Stromal cell of bone marrow (primary cell): ENCODE results near the gene TRNT1.

ENCODE experiments used
- DNase-seq: peaks from one replicate; pipeline ENCODE4 v3.0.0-alpha.2; 2012; ENCODE audit warnings: low read depth

TRNT1 gene

GRCh38 chr3:3126477-3127431, at the start of gene TRNT1:
TSS of gene TRNT1 (plus strand) at chr3:3126940. CDS start at chr3:3129041, 2,101 bp downstream.
- peak; percentile 87 for DNase-seq

GRCh38 chr3:3080309-3080708, 46.4 kb upstream of the TRNT1 start:
- DNase-seq, result no peak

- no peak for DNase-seq
Observed at GRCh38 chr3:3081381-3082233, 45.1 kb upstream of the TRNT1 start.

- DNase-seq, result no peak
Observed at GRCh38 chr3:3082234-3082924, 44.4 kb upstream of the TRNT1 start.

GRCh38 chr3:3084890-3085289, 41.9 kb upstream of the TRNT1 start:
- DNase-seq, result no peak

GRCh38 chr3:3085782-3086181, 41.0 kb upstream of the TRNT1 start:
- no peak for DNase-seq

GRCh38 chr3:3086239-3086638, 40.5 kb upstream of the TRNT1 start:
- no peak for DNase-seq

GRCh38 chr3:3087279-3087678, 39.5 kb upstream of the TRNT1 start:
- DNase-seq, result no peak

- no peak for DNase-seq
Observed at GRCh38 chr3:3087716-3088465, 38.8 kb upstream of the TRNT1 start.

- no peak for DNase-seq
Observed at GRCh38 chr3:3089017-3089416, 37.7 kb upstream of the TRNT1 start.

- no peak for DNase-seq
Observed at GRCh38 chr3:3097958-3098357, 28.8 kb upstream of the TRNT1 start.

GRCh38 chr3:3101660-3102458, 24.9 kb upstream of the TRNT1 start:
- no peak for DNase-seq

- no peak for DNase-seq
Observed at GRCh38 chr3:3102751-3103150, 24.0 kb upstream of the TRNT1 start.

GRCh38 chr3:3105246-3105645, 21.5 kb upstream of the TRNT1 start:
- no peak for DNase-seq

GRCh38 chr3:3105815-3106214, 20.9 kb upstream of the TRNT1 start:
- no peak for DNase-seq

GRCh38 chr3:3107181-3107580, 19.6 kb upstream of the TRNT1 start:
- DNase-seq, result no peak

GRCh38 chr3:3107858-3108257, 18.9 kb upstream of the TRNT1 start:
- DNase-seq, result no peak

GRCh38 chr3:3109407-3110298, 17.1 kb upstream of the TRNT1 start:
- no peak for DNase-seq

GRCh38 chr3:3110299-3110630, 16.5 kb upstream of the TRNT1 start, which contains the start of gene IL5RA:
TSS of gene IL5RA (minus strand) at chr3:3110374. CDS start at chr3:3104984, 5,390 bp downstream.
- DNase-seq, result no peak
